ENCODE data around the gene ADD3.

DNA sequence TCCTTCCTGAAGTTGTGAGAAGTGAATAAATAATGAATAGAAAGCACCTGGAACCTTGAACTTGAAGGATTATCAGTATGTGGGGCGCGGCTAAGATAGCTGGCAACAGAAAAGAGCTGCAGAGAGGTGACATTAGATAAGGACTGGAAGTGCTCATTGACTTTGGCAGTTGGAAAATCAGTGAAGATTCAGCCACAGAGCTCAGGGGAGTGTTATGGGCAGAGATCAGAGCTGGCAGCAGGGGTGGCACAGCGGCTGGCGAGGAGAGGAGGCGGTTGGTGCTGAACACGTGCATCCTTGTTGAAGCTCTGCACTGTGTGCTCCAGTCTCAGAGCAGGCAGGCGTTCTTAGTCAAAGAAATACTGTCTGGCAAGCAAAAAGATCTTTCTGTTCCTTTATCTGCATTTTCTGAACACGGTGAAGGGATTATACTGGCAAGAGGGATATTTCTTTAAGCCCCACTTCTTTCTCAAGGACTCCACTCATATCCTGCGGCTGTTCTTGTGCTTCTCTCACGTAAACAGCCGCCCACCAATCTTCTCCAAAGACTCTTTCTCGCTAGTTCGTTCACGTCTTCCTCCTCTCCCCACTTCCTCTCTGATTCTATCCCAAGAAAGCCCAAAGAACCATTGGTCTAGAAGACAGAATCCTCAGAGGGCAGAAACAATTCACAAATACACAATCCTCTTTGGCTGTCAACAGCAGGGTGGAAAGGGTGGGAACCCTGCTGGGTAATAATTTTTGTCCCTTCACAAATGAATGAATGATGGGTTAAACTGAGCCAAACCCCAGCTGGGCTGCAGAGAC, 38.6 kb upstream of the ADD3 start:
- TF ChIP-seq REST (IDR thresholded peaks at IDR 0.05) (no peak), CTCF (IDR thresholded peaks at IDR 0.05; ENCODE audit: low read depth, low read length, missing input control) (no peak), GABPA (IDR thresholded peaks at IDR 0.05 in 1 of 2, conservative IDR thresholded peaks at IDR 0.05 in 1 of 2) (no peak), YY1 (IDR thresholded peaks at IDR 0.05) (no peak), TAF1 (conservative IDR thresholded peaks at IDR 0.05) (no peak), EGR1 (IDR thresholded peaks at IDR 0.05; ENCODE audit: low read depth in 2 of 2) (no peak), JUND (IDR thresholded peaks at IDR 0.05) (no peak), RAD21 (IDR thresholded peaks at IDR 0.05) (no peak), SP1 (IDR thresholded peaks at IDR 0.05) (no peak), RXRA (IDR thresholded peaks at IDR 0.05) (no peak), NR2F2 (IDR thresholded peaks at IDR 0.05) (no peak), FOXA1 (IDR thresholded peaks at IDR 0.05) (no peak)
